ENCODE results near the gene RNF130. TPM values are rescaled to one million over a fixed set of nuclear protein-coding genes. Genes with fewer than 3 reads are reported as not detected.

The RNF130 gene
- total and polyA plus RNA-seq, 4 donors = 75.9 to 123 (median 90.8) TPM

DNA sequence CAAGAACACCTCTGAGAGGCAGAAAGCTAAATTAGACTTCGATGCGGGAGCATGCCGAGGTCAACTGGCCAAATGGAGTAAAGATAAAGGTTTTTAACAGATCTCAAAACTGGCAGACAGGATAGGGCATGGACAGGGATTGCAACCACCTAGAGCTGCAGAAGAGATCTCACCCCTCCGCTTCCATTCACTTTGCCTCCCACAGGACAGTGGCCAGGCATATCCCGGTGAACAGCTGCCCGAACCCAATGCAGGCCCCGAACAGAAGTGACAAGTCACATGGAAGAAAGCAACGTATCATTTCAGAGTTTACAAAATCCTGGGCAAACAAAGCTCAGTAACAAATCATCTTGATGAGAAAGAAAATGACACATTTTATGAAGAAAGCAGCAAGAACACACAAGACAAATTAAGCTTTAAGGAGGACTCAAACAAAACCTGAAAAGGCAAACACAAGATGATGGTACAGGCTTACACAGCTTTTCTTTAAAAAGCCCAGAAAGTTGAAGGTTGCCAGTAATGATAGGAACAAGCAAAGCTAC, 18.4 kb downstream of the RNF130 start:
- H3K27me3 ChIP-seq (ENCODE audit: control insufficient read depth in 3 of 3, insufficient read depth in 3 of 3, low read length in 2 of 3) = no peaks in the 10 kb centered on the region
- WGBS, 2 donors = 84 to 91% methylated on average over 8 of the region's 8 CpGs
- no peaks in the 10 kb centered on the region for H3K36me3 ChIP-seq (ENCODE audit: control insufficient read depth in 4 of 4, insufficient read depth in 4 of 4, low read length in 4 of 4)
- no peak overlapping the region for H3K27ac ChIP-seq (ENCODE audit: low read depth in 1 of 2, low read length in 1 of 2)
- peaks cover 1 to 16% (median 7%) of the 10 kb centered on the region in 5 donors for H3K4me1 ChIP-seq (ENCODE audit: control insufficient read depth in 5 of 5, insufficient read depth in 5 of 5, low read length in 5 of 5)
- TF ChIP-seq, protein P1, sequence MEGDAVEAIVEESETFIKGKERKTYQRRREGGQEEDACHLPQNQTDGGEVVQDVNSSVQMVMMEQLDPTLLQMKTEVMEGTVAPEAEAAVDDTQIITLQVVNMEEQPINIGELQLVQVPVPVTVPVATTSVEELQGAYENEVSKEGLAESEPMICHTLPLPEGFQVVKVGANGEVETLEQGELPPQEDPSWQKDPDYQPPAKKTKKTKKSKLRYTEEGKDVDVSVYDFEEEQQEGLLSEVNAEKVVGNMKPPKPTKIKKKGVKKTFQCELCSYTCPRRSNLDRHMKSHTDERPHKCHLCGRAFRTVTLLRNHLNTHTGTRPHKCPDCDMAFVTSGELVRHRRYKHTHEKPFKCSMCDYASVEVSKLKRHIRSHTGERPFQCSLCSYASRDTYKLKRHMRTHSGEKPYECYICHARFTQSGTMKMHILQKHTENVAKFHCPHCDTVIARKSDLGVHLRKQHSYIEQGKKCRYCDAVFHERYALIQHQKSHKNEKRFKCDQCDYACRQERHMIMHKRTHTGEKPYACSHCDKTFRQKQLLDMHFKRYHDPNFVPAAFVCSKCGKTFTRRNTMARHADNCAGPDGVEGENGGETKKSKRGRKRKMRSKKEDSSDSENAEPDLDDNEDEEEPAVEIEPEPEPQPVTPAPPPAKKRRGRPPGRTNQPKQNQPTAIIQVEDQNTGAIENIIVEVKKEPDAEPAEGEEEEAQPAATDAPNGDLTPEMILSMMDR (IDR thresholded peaks at IDR 0.05; ENCODE audit: control extremely low read depth, extremely low read depth) = no peak
- H3K9me3 ChIP-seq (ENCODE audit: control insufficient read depth in 4 of 4, insufficient read depth in 3 of 4, low read length in 3 of 4) = no peaks in the 10 kb centered on the region
- H3K4me3 ChIP-seq = no peak overlapping the region
- ATAC-seq (ENCODE audit: insufficient read depth, low FRiP score) (no peak), DNase-seq (no peak)
- no peak overlapping the region for H3K9ac ChIP-seq (ENCODE audit: insufficient read depth in 1 of 2, low read length in 2 of 2)

GRCh38 chr5:180052211-180052818, 19.2 kb downstream of the RNF130 start:
- TF ChIP-seq, protein P1 (IDR thresholded peaks at IDR 0.05; ENCODE audit: control extremely low read depth, extremely low read depth) = no peak
- peaks cover 4 to 21% (median 8%) of the 10 kb centered on the region in 5 donors for H3K4me1 ChIP-seq (ENCODE audit: control insufficient read depth in 5 of 5, insufficient read depth in 5 of 5, low read length in 5 of 5)
- H3K36me3 ChIP-seq (ENCODE audit: control insufficient read depth in 4 of 4, insufficient read depth in 4 of 4, low read length in 4 of 4) = no peaks in the 10 kb centered on the region
- no peak for DNase-seq
- H3K4me3 ChIP-seq = no peak overlapping the region
- no peaks in the 10 kb centered on the region for H3K27me3 ChIP-seq (ENCODE audit: control insufficient read depth in 3 of 3, insufficient read depth in 3 of 3, low read length in 2 of 3)
- no peak overlapping the region for H3K27ac ChIP-seq (ENCODE audit: low read depth in 1 of 2, low read length in 1 of 2)
- H3K9me3 ChIP-seq (ENCODE audit: control insufficient read depth in 4 of 4, insufficient read depth in 3 of 4, low read length in 3 of 4) = no peaks in the 10 kb centered on the region
- 93 to 96% methylated on average over 5 of the region's 5 CpGs for WGBS, 2 donors
- no peak for ATAC-seq (ENCODE audit: insufficient read depth, low FRiP score)
- H3K9ac ChIP-seq (ENCODE audit: insufficient read depth in 1 of 2, low read length in 2 of 2) = no peak overlapping the region

DNA sequence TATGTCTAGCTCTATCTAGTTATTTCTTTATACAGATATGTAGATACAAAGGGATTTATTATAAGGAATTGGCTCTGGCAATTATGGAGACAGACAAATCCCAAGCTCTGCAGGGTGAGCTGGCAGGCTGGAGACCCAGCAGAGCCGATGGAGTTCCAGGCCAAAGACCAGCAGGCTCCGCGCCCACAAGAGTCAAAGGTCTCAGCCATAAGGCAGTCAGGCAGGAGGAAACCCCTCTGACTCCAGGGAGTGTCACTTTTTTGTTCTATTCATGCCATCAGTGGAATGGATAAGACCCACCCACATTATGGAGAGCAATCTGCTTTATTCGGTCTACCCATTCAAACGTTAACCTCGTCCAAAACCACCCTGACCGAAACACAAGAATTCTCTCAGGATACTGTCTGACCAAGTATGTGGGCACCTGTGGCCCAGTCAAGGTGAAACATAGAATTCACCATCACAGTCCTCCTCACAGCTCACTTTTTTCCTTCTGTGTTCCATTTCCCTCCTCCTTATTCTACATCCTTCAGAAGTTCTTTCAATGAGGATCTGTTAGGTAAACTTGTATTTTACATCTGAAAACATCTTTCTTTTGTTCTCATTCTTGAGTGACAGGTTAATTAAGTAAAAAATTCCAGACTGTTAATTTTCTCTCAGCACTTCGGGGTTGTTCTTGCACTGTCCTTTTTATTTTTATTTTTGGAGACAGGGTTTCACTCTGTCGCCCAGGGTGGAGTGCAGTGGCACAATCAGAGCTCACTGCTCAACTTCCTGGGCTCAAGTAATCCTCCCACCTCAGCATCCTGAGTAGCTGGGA, 21.2 kb downstream of the RNF130 start:
- WGBS, 2 donors = 82 to 86% methylated on average over 9 of the region's 9 CpGs
- peaks cover 0 to 3% (median 0%) of the 10 kb centered on the region in 4 donors for H3K9me3 ChIP-seq (ENCODE audit: control insufficient read depth in 4 of 4, insufficient read depth in 3 of 4, low read length in 3 of 4)
- H3K4me1 ChIP-seq (ENCODE audit: control insufficient read depth in 5 of 5, insufficient read depth in 5 of 5, low read length in 5 of 5) = peaks cover 4 to 21% (median 8%) of the 10 kb centered on the region in 5 donors

More for the DNA sequence above, 21.2 kb downstream of the RNF130 start:
- TF ChIP-seq, protein P1 (IDR thresholded peaks at IDR 0.05; ENCODE audit: control extremely low read depth, extremely low read depth) = no peak
- Histone ChIP-seq H3K27ac (ENCODE audit: low read depth in 1 of 2, low read length in 1 of 2) (no peak overlapping the region), H3K4me3 (no peak overlapping the region), H3K27me3 (ENCODE audit: control insufficient read depth in 3 of 3, insufficient read depth in 3 of 3, low read length in 2 of 3) (no peaks in the 10 kb centered on the region), H3K36me3 (ENCODE audit: control insufficient read depth in 4 of 4, insufficient read depth in 4 of 4, low read length in 4 of 4) (peaks cover 0 to 9% (median 0%) of the 10 kb centered on the region in 4 donors), H3K9ac (ENCODE audit: insufficient read depth in 1 of 2, low read length in 2 of 2) (no peak overlapping the region)
- ATAC-seq (ENCODE audit: insufficient read depth, low FRiP score) (no peak), DNase-seq (no peak)
